Osteoblast (primary cell): ENCODE measurements around the gene FAM136A. TPM values are rescaled to one million over a fixed set of nuclear protein-coding genes. Genes with fewer than 3 reads are reported as not detected.
"Not testable (repeated sequence)": the region's sequence is repeated elsewhere in the genome, so short reads cannot be mapped to it uniquely, and the experiment has no call there.

Experiments used
- DNase-seq: peaks from one replicate; pipeline ENCODE4 v3.0.0; 2011; ENCODE audit warnings: low spot score, mixed read lengths; ENCODE audit not compliant: insufficient read length; ENCODE audit errors: missing footprints
- H2AFZ ChIP-seq: 2 replicates; pipeline ENCODE4 v1.6.0; 2011; ENCODE audit warnings: mild to moderate bottlenecking, low read length
- H3K27ac ChIP-seq: 2 replicates; pipeline ENCODE4 v1.5.1; 2011; ENCODE audit warnings: mild to moderate bottlenecking, low read depth, low read length, moderate library complexity
- H3K27me3 ChIP-seq: 2 replicates; pipeline ENCODE4 v1.6.0; 2012; ENCODE audit warnings: mild to moderate bottlenecking, control low read depth, inconsistent platforms, low read length, moderate library complexity; ENCODE audit not compliant: insufficient read depth
- H3K36me3 ChIP-seq: 2 replicates; pipeline ENCODE4 v1.5.1; 2011; ENCODE audit warnings: mild to moderate bottlenecking, low read length, control low read depth, moderate library complexity; ENCODE audit not compliant: insufficient read depth
- H3K4me1 ChIP-seq: 2 replicates; pipeline ENCODE4 v1.5.1; 2011; ENCODE audit warnings: mild to moderate bottlenecking, low read length, control low read depth, moderate library complexity; ENCODE audit not compliant: insufficient read depth
- H3K4me2 ChIP-seq: 2 replicates; pipeline ENCODE4 v1.6.0; 2011; ENCODE audit warnings: mild to moderate bottlenecking, low read length; ENCODE audit not compliant: insufficient read depth
- H3K4me3 ChIP-seq: fragments of 200-600 bp; sonication (generic); 3 replicates; pipeline ENCODE4 v1.5.1; 2012; ENCODE audit warnings: mild to moderate bottlenecking, low read length, inconsistent platforms; ENCODE audit not compliant: insufficient read depth
- H3K79me2 ChIP-seq: 2 replicates; pipeline ENCODE4 v1.6.0; 2012; ENCODE audit warnings: mild to moderate bottlenecking, low read length, control low read depth, inconsistent platforms; ENCODE audit not compliant: insufficient read depth
- H3K9me3 ChIP-seq: 2 replicates; pipeline ENCODE4 v1.5.1; 2011; ENCODE audit warnings: low read depth, low read length, control low read depth
- H4K20me1 ChIP-seq: 2 replicates; pipeline ENCODE4 v1.6.0; 2012; ENCODE audit warnings: mild to moderate bottlenecking, low read length, control low read depth; ENCODE audit not compliant: insufficient read depth
- CTCF ChIP-seq: IDR thresholded peaks from 2 replicates; pipeline ENCODE4 v1.5.1; 2011; ENCODE audit warnings: mild to moderate bottlenecking, low read depth, low read length, moderate library complexity; ENCODE audit errors: extremely low read depth
- total RNA-seq: library from RNA; depleted of rRNA; stranded (reverse); fragments of >200 nt; gene quantifications from 2 replicates; pipeline ENCODE4 v1.2.3, GENCODE V29; 2012

Gene FAM136A
- total RNA-seq, 1 donor, result 21.7 TPM

- DNase-seq, result no peak
- no peaks in the 10 kb centered on the region for H3K36me3 ChIP-seq
- no peak overlapping the region for H3K4me2 ChIP-seq
- TF ChIP-seq CTCF, result no peak
- H3K79me2 ChIP-seq, result no peaks in the 10 kb centered on the region
- no peaks in the 10 kb centered on the region for H4K20me1 ChIP-seq
- no peaks in the 10 kb centered on the region for H3K9me3 ChIP-seq
- no peak overlapping the region for H3K4me3 ChIP-seq
- no peak overlapping the region for H2AFZ ChIP-seq
- no peaks in the 10 kb centered on the region for H3K4me1 ChIP-seq
- no peak overlapping the region for H3K27ac ChIP-seq
- H3K27me3 ChIP-seq, result peaks cover 6% of the 10 kb centered on the region
Observed at GRCh38 chr2:70310899-70311298, 9.0 kb upstream of the FAM136A start.

GRCh38 chr2:70305531-70305930, 3.7 kb upstream of the FAM136A start:
- Histone ChIP-seq H3K79me2 (peaks cover 11% of the 10 kb centered on the region), H3K36me3 (peaks cover 2% of the 10 kb centered on the region), H4K20me1 (no peaks in the 10 kb centered on the region), H3K4me1 (peaks cover 5% of the 10 kb centered on the region), H2AFZ (no peak overlapping the region), H3K27ac (no peak overlapping the region), H3K27me3 (peaks cover 3% of the 10 kb centered on the region), H3K4me3 (no peak overlapping the region), H3K4me2 (no peak overlapping the region), H3K9me3 (no peaks in the 10 kb centered on the region)
- TF ChIP-seq CTCF, result no peak
- no peak for DNase-seq

GRCh38 chr2:70304498-70304897, 2.6 kb upstream of the FAM136A start:
- Histone ChIP-seq H3K27me3 (peaks cover 3% of the 10 kb centered on the region), H3K27ac (no peak overlapping the region), H3K79me2 (peaks cover 11% of the 10 kb centered on the region), H3K4me3 (no peak overlapping the region), H3K4me1 (peaks cover 5% of the 10 kb centered on the region), H3K9me3 (no peaks in the 10 kb centered on the region), H4K20me1 (no peaks in the 10 kb centered on the region), H3K4me2 (no peak overlapping the region), H3K36me3 (peaks cover 9% of the 10 kb centered on the region), H2AFZ (no peak overlapping the region)
- no peak for DNase-seq
- no peak for TF ChIP-seq CTCF

- H3K79me2 ChIP-seq, result peaks cover 11% of the 10 kb centered on the region
- H3K36me3 ChIP-seq, result peaks cover 22% of the 10 kb centered on the region
- H3K9me3 ChIP-seq, result no peaks in the 10 kb centered on the region
- H3K4me1 ChIP-seq, result peaks cover 5% of the 10 kb centered on the region
- peaks cover 3% of the 10 kb centered on the region for H3K27me3 ChIP-seq
- no peak overlapping the region for H3K4me3 ChIP-seq
- no peak for TF ChIP-seq CTCF
- no peak overlapping the region for H2AFZ ChIP-seq
- H3K4me2 ChIP-seq, result no peak overlapping the region
- no peaks in the 10 kb centered on the region for H4K20me1 ChIP-seq
- no peak overlapping the region for H3K27ac ChIP-seq
- no peak for DNase-seq
Observed at GRCh38 chr2:70303186-70303585, 1.3 kb upstream of the FAM136A start.

- not testable (repeated sequence) for H3K27me3 ChIP-seq
- Histone ChIP-seq H3K4me2 (peak overlapping the region; percentile 91), H3K4me3 (peak overlapping the region; percentile 94)
Observed at GRCh38 chr2:70302195-70302546, 304 bp upstream of the FAM136A start.

More at GRCh38 chr2:70302195-70302546, 304 bp upstream of the FAM136A start:
- H3K4me1 ChIP-seq, H3K27ac ChIP-seq, H2AFZ ChIP-seq, H3K9me3 ChIP-seq, H4K20me1 ChIP-seq, DNase-seq: not testable (repeated sequence)
- H3K79me2 ChIP-seq, result peaks cover 11% of the 10 kb centered on the region
- peaks cover 27% of the 10 kb centered on the region for H3K36me3 ChIP-seq
